Measurements from ENCODE around the gene MAGEF1.

MAGEF1 gene

DNA sequence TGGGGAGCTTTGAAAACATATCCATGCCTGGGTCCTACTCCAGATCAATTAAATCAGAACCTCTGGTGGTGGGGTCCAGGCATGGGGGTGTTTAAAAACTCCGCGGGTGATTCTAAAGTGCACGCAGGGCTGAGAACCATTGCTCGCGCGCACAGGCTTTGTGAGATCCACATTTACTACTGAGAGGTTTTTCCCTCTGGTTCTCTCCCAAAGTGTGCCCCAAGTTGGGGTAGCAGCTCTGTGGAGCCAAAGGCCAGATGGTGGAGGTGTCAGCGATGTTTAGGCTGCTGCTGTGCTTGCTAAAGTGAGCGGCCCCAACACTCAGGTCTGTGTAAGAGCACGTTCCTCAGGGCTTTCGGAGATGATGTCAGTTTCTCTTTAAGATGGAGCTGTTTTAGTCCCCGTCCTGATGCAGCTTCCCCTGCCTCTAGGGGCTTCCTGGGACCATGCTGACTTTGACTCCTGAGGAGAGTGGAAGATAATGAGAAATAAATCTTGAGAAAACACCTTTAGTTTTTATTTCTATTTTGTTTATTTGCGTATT, 13.4 kb upstream of the MAGEF1 start:
- DNase-seq (ENCODE audit: low read depth in 2 of 2) = no peak

DNA sequence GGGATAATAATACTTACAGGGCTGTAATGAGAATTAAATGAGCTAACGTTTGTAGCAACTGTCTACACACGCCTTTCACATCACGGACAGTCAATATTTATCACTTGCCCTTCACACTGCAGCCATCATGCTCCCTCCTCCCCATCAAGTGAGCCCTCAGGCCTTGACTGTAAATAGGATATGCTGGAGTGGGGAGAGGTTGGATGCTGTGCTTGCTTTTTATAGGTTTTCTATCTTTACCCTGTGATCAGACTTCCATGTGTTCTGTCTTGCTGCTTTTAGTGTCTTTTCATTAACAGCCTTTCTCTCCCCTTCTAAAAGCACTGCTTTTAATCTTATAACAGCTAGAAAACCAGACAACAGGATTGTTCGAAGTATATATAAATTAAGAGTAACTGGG, 12.8 kb upstream of the MAGEF1 start:
- DNase-seq (ENCODE audit: low read depth in 2 of 2) = no peak

- DNase-seq (ENCODE audit: low read depth in 2 of 2) = no peak
Observed at GRCh38 chr3:184719709-184720108, 7.8 kb upstream of the MAGEF1 start.

- DNase-seq (ENCODE audit: low read depth in 2 of 2) = no peak
Observed at GRCh38 chr3:184718431-184718830, 6.6 kb upstream of the MAGEF1 start.

DNA sequence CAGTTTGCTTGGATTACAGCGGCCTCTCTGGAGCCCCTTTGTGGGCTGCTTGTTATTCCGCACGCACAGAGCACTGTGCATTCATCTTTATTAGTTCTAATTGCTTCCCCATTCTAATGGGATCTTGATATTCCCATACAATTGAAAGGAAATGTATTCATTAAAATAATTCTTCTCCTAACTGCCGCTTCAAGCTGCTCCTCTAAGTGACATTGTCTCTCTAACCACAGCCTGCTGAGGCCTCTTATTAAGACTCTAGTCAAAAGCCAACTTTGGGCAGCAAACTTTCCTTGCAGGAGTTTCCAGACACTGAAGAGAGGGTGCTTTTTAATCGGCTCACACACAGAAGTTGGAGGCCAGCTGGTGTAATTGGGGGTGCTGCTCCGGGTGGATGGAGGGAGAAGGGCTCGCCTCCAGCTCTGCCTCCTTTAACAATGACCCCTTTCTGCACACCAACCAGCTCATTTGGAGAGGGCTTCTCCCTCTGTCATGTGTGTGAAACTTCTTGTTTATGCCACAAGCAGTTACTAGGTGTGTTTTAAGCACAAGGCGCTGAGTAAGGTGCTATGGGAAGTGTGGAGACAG, 5.6 kb upstream of the MAGEF1 start:
- no peak for DNase-seq (ENCODE audit: low read depth in 2 of 2)

DNA sequence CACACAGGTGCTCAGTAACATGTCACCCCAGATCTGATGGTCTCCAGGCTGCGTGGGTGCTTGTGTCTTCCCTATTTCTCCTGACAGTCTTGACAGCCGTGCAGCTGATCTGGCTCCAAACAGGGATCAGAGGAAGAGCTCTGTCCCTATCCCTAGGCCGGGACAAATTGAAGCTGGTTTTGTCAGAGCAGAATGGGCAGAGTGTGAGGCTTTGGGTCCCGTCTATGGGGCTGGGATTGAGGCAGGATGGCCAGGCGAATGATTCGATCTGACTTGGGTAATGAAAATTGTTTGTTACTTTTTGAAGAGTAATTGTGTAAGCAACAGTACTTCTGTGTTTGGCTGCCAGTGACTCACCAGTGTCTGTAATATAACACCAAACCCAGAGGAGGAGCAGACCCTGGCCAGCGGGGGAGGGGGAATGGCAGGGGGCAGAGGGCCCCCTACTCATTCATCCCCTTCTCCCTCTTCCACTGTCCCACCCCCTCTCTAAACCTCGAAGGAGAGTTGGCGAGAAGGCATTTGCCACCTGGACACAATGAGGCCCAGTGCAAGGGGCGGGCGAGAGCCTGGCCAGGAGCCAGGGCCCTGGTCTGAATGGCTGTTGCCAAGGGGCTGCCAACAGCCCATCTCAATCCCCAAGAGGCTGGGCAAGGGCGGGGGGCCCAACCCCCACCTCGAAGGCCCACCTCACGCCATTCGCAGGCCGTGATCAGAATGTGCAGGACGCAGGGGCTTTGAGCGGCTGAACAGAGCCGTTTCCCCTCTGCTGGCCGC, 4.9 kb upstream of the MAGEF1 start:
- DNase-seq (ENCODE audit: low read depth in 2 of 2) = no peak

- no peak for DNase-seq (ENCODE audit: low read depth in 2 of 2)
Observed at GRCh38 chr3:184715943-184716621, 4.2 kb upstream of the MAGEF1 start.

- DNase-seq (ENCODE audit: low read depth in 2 of 2) = no peak
Observed at GRCh38 chr3:184713521-184713920, 1.7 kb upstream of the MAGEF1 start.

GRCh38 chr3:184713040-184713355, 1.1 kb upstream of the MAGEF1 start:
- DNase-seq (ENCODE audit: low read depth in 2 of 2) = no peak

DNA sequence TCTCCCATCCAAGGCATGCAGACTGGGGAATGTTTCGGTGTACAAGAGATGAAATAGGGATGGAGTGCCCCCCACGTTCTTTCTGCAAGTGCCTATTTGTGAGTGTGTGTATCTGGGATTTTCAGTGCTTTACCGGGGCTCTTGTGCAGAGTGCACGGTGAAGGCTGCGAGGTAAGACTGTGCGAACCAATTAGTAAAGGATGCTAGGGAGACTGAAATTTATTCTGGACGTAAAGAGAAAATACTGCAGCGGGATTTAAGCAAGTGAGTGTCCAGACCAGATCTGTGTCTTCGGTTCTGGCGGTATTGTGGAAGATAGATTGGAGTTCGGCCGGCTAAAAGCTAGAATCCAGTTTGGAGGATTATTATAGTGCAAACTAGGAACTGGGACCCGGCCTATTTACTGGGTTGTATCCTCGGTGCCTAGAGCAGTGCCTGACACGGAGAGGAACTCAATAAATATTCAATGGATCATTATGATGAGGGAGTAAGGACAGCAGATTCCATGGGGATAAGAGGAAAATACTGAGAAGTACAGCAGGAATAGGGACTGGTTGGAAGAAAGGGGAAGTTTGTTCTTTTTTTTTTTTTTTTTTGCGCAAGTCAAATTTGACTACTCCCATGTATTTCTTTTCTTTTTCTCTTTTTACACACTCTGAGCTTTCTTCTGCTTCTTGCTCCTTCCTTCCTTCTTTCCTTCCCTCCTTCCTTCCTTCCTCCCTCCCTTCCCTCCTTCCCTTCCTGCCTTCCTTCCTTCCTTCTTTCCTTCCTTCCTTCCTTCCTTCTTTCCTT, 580 bp upstream of the MAGEF1 start:
- no peak for DNase-seq (ENCODE audit: low read depth in 2 of 2)

GRCh38 chr3:184710870-184711492, 883 bp downstream of the MAGEF1 start:
- no peak for DNase-seq (ENCODE audit: low read depth in 2 of 2)

DNA sequence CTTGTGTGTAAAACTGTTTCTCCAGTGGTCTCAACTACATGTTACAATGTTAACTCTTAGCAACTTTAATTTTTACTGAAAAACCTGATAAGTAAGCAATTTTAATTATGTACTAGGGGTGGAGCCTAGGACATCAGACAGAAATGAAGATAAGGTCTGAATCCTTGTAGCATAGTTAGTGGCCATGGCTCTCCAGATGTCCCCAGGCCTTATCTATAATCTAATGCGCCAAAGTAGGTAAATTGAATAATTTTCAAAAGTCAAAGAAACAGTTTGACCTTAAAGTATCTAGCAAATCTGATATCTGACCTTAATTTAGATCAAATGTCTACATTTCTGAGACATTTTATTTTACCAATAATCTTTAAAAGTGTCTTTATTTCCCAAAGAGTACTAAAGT, 8.2 kb downstream of the MAGEF1 start:
- no peak for DNase-seq (ENCODE audit: low read depth in 2 of 2)

DNA sequence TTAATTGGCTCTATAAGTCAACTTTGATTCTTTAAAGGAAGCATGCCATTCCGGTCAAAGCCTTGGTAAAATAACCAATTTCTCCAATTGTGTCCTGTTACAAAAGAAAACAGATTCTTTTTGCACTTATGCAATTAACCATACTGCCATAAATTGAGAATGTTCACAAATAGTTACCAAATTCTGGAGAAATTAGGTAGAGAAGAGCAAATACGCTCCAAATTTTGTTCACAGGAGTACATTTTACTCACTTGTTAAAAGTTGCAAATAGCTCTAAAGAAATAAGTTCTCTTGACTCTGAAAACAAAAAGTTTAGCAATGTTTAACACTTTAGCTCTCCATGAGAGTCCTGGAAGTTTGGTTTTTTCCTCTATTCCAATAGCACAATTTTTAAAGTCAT, 11.1 kb downstream of the MAGEF1 start:
- no peak for DNase-seq (ENCODE audit: low read depth in 2 of 2)

DNA sequence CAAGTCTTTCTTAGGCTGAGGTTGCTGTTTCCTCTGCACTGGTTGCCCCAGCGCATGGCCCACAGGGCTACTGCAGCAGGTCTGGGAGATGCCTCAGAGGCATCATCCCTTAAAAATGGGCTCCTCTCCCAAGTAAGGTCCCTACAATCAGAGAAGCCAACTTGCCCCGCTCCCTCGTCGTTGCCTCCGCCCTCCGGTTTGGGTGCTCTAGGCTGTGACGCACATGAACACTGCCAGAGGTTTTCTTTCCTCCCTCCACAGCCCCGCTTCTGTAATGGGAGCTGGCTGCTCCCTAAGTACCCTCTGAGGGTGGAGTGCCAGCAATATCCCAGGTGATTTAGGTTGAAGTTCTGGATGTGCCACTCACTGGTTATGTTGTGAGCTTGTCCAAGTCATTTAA, 14.0 kb downstream of the MAGEF1 start:
- no peak for DNase-seq (ENCODE audit: low read depth in 2 of 2)

DNA sequence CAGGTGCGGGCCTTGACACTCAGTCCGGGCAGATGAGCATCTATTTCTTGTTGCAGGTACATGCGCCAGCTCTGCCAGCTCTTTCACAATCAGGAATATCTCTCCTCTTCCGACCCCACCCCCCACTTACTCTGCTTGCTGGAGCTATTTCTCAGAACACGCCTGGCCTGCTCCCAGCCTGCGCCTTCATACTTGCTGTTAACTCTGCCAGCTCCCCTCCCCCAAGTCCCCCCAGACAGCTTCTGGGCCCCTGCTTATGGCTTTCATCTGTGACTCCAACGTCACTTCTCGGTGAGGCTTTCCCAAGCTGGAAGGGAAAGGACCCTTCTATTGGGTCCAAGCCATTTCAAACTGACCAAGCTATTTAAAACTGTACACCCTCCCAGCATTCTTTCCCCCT, 15.2 kb downstream of the MAGEF1 start:
- DNase-seq (ENCODE audit: low read depth in 2 of 2) = no peak

DNA sequence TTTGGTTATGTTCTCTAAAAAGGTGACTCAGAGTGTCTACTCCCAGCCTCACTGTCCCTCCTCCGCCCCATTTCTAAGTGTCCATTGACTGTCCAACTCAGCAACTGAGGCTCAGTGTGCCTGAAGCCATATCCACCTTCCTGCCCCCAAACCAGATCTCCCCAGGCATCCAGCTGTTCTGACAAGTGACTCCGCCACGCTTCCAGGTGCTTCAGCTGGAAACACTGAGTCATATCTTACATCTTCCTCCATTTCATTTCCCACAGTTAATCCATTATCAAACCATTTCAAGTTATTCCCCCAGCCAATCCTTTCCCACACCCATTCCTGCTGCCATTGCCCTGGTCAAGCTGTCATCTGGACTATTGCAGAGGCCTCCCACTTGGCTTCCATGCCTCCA, 17.1 kb downstream of the MAGEF1 start:
- DNase-seq (ENCODE audit: low read depth in 2 of 2) = no peak

- DNase-seq (ENCODE audit: low read depth in 2 of 2) = no peak
Observed at GRCh38 chr3:184694133-184694665, 17.7 kb downstream of the MAGEF1 start.

- no peak for DNase-seq (ENCODE audit: low read depth in 2 of 2)
Observed at GRCh38 chr3:184693011-184693975, 18.6 kb downstream of the MAGEF1 start.

DNA sequence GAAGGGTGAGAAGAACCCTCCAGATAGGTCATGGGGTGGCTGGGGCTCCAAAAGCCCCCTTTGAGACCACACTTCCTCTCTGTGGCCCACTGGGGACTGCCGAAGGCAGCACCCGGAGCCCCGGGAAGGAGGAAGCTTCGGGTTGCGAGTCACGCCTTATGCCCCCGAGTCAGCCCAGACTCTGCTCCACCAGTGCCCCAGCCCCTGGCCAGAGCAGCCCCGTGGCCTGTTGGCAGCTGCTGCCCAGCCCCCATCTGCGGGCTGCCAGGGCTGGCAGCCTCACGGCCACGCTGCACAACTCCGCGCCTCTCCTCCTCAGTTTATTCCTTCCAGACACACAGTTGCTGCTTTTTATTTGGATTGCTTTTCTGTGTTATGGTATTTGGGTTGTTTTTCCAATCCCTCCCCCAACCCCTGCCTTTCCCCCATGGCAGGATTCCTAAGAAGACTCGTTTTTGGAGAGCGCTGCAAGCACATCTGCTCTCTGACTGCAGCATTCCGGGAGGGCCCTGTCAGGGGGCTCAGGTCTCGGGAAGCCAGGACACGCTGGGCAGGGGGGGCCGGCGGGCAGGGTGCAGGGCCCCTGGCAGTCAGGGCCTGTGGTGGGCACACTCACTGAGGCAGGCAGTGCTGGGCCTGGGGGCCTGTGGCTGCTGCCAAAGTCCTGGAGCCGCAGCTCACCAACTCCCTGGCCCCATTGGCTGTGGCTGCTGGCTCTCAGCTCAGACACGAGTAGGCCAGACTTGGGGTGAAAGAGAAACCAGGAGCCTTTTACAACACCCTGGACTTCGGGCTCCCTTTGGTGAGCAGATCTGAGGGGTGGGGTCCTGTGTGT, 20.2 kb downstream of the MAGEF1 start:
- no peak for DNase-seq (ENCODE audit: low read depth in 2 of 2)

Measured in stimulated activated CD4-positive, alpha-beta T cell treated with anti-CD3 and anti-CD28 coated beads, Interleukin-1b, Interleukin-23, amount 100 ng/mL, for 1 hour (primary cell).